H9 (cell line): Measurements from ENCODE around the gene SAMD14. TPM values are rescaled to one million over a fixed set of nuclear protein-coding genes. Genes with fewer than 3 reads are reported as not detected.

ENCODE experiments used
- DNase-seq: peaks from one replicate; pipeline ENCODE4 v3.0.0-alpha.2; 2017
- H2AFZ ChIP-seq: one replicate; pipeline ENCODE4 v1.6.1; 2013; ENCODE audit warnings: mild to moderate bottlenecking, low read length, control low read depth, moderate library complexity
- H2AK5ac ChIP-seq: 2 replicates; pipeline ENCODE4 v1.6.1; 2013; ENCODE audit warnings: low read length, control low read depth, mixed read lengths; ENCODE audit not compliant: insufficient read length
- H2BK120ac ChIP-seq: one replicate; pipeline ENCODE4 v1.6.1; 2013; ENCODE audit warnings: low read depth, mild to moderate bottlenecking, low read length, control low read depth, inconsistent platforms; ENCODE audit not compliant: poor library complexity, severe bottlenecking
- H2BK12ac ChIP-seq: 2 replicates; pipeline ENCODE4 v1.6.1; 2013; ENCODE audit warnings: low read length, control low read depth, mixed read lengths, low read depth; ENCODE audit not compliant: insufficient read length
- H2BK15ac ChIP-seq: 2 replicates; pipeline ENCODE4 v1.6.1; 2013; ENCODE audit warnings: low read depth, low read length, control low read depth
- H2BK20ac ChIP-seq: one replicate; pipeline ENCODE4 v1.6.1; 2013; ENCODE audit warnings: low read depth, mild to moderate bottlenecking, low read length, control low read depth, inconsistent platforms; ENCODE audit not compliant: poor library complexity, severe bottlenecking
- H2BK5ac ChIP-seq: 2 replicates; pipeline ENCODE4 v1.6.1; 2013; ENCODE audit warnings: low read length, control low read depth, mixed read lengths; ENCODE audit not compliant: insufficient read length
- H3K14ac ChIP-seq: 2 replicates; pipeline ENCODE4 v1.6.1; 2013; ENCODE audit warnings: low read length, control low read depth; ENCODE audit not compliant: insufficient read depth
- H3K18ac ChIP-seq: 2 replicates; pipeline ENCODE4 v1.6.1; 2013; ENCODE audit warnings: low read depth, mild to moderate bottlenecking, mixed read lengths, low read length, control low read depth; ENCODE audit not compliant: insufficient read length
- H3K23ac ChIP-seq: 2 replicates; pipeline ENCODE4 v1.6.1; 2013; ENCODE audit warnings: low read length, control low read depth, mixed read lengths, low read depth; ENCODE audit not compliant: insufficient read length
- H3K23me2 ChIP-seq: 2 replicates; pipeline ENCODE4 v1.6.1; 2013; ENCODE audit warnings: low read depth, mild to moderate bottlenecking, mixed read lengths, low read length, control low read depth; ENCODE audit not compliant: insufficient read length, poor library complexity, severe bottlenecking
- H3K27ac ChIP-seq: 2 replicates; pipeline ENCODE4 v1.5.1; 2013; ENCODE audit warnings: low read length, control low read depth, mixed read lengths, low read depth; ENCODE audit not compliant: insufficient read length
- H3K27me3 ChIP-seq: 2 replicates; pipeline ENCODE4 v1.6.1; 2013; ENCODE audit warnings: low read length, control low read depth, inconsistent platforms; ENCODE audit not compliant: insufficient read depth
- H3K4ac ChIP-seq: 2 replicates; pipeline ENCODE4 v1.6.1; 2013; ENCODE audit warnings: low read depth, mild to moderate bottlenecking, control low read depth, inconsistent platforms, low read length, moderate library complexity
- H3K4me1 ChIP-seq: 2 replicates; pipeline ENCODE4 v1.6.1; 2013; ENCODE audit warnings: low read length, control low read depth, inconsistent platforms; ENCODE audit not compliant: insufficient read depth
- H3K4me2 ChIP-seq: 2 replicates; pipeline ENCODE4 v1.6.1; 2013; ENCODE audit warnings: low read length, control low read depth, mixed read lengths; ENCODE audit not compliant: insufficient read length, insufficient read depth
- H3K56ac ChIP-seq: 2 replicates; pipeline ENCODE4 v1.6.1; 2013; ENCODE audit warnings: low read depth, mild to moderate bottlenecking, mixed read lengths, low read length, control low read depth; ENCODE audit not compliant: insufficient read length
- H3K79me1 ChIP-seq: 2 replicates; pipeline ENCODE4 v1.6.1; 2013; ENCODE audit warnings: low read depth, mild to moderate bottlenecking, moderate library complexity, low read length, control low read depth, inconsistent platforms; ENCODE audit not compliant: insufficient read depth, poor library complexity, severe bottlenecking
- H3K79me2 ChIP-seq: 2 replicates; pipeline ENCODE4 v1.6.1; 2013; ENCODE audit warnings: low read length, control low read depth, inconsistent platforms; ENCODE audit not compliant: insufficient read depth
- H3K9ac ChIP-seq: 2 replicates; pipeline ENCODE4 v1.6.1; 2013; ENCODE audit warnings: low read length, control low read depth, mixed read lengths; ENCODE audit not compliant: insufficient read length; ENCODE audit errors: extremely low read depth
- H3K9me3 ChIP-seq: one replicate; pipeline ENCODE4 v1.6.1; 2013; ENCODE audit warnings: low read depth, low read length, inconsistent platforms; ENCODE audit not compliant: control insufficient read depth
- H3T11ph ChIP-seq: one replicate; pipeline ENCODE4 v1.6.1; 2013; ENCODE audit warnings: mild to moderate bottlenecking, low read length, control low read depth, inconsistent platforms
- H4K20me1 ChIP-seq: one replicate; pipeline ENCODE4 v1.6.1; 2013; ENCODE audit not compliant: control insufficient read depth, insufficient read length, insufficient read depth
- H4K5ac ChIP-seq: 2 replicates; pipeline ENCODE4 v1.6.1; 2013; ENCODE audit warnings: low read depth, mild to moderate bottlenecking, mixed read lengths, low read length, control low read depth; ENCODE audit not compliant: insufficient read length
- H4K8ac ChIP-seq: replicated peaks from 2 replicates; pipeline ENCODE4 v1.6.1; 2013; ENCODE audit warnings: low read length, control low read depth, mixed read lengths, low read depth; ENCODE audit not compliant: insufficient read length
- H4K91ac ChIP-seq: 2 replicates; pipeline ENCODE4 v1.6.1; 2013; ENCODE audit warnings: low read depth, mild to moderate bottlenecking, moderate library complexity, mixed read lengths, low read length, control low read depth; ENCODE audit not compliant: insufficient read length
- H3K27ac Mint-ChIP-seq, 3 experiments: 2 replicates in 2 of 3; 3 replicates in 1 of 3; pipeline ENCODE4 v1.8.0; 2020 to 2021; ENCODE audit warnings: mixed read lengths in 3 of 3, mild to moderate bottlenecking in 1 of 3, moderate library complexity in 1 of 3
- H3K27me3 Mint-ChIP-seq: 2 replicates; pipeline ENCODE4 v1.8.0; 2021; ENCODE audit warnings: low read depth, mild to moderate bottlenecking, moderate library complexity, mixed read lengths
- H3K36me3 Mint-ChIP-seq, 3 experiments: 2 replicates in 2 of 3; 3 replicates in 1 of 3; pipeline ENCODE4 v1.8.0; 2020 to 2021; ENCODE audit warnings: low read depth in 3 of 3, mixed read lengths in 3 of 3; ENCODE audit not compliant: insufficient read depth in 1 of 3
- H3K4me1 Mint-ChIP-seq, 2 experiments: 2 replicates each; pipeline ENCODE4 v1.8.0; 2020; ENCODE audit warnings: mixed read lengths in 2 of 2
- H3K4me3 Mint-ChIP-seq, 2 experiments: 2 replicates in 1 of 2; 3 replicates in 1 of 2; pipeline ENCODE4 v1.8.0; 2020 to 2021; ENCODE audit warnings: mild to moderate bottlenecking in 2 of 2, mixed read lengths in 2 of 2, moderate library complexity in 1 of 2
- H3K9me3 Mint-ChIP-seq, 2 experiments: 2 replicates in 1 of 2; 3 replicates in 1 of 2; pipeline ENCODE4 v1.8.0; 2020; ENCODE audit warnings: mild to moderate bottlenecking in 2 of 2, mixed read lengths in 2 of 2, moderate library complexity in 1 of 2
- CTCF ChIP-seq: fragments of 200-600 bp; sonication (generic); conservative IDR thresholded peaks from 3 replicates; pipeline ENCODE4 v1.8.0; 2021; ENCODE audit warnings: antibody characterized with exemption, mild to moderate bottlenecking
- WGBS: extraction: QIAGEN DNeasy Blood & Tissue Kit; methylation state at CpG from one replicate; pipeline ENCODE4 v1.1.7; 2013; ENCODE audit warnings: missing lambda C conversion rate, low lambda C conversion rate, mixed read lengths; ENCODE audit not compliant: insufficient read length; ENCODE audit errors: extremely low coverage; 5-methylcytosine and 5-hydroxymethylcytosine counted together
- total RNA-seq: library from RNA; stranded (reverse); gene quantifications from 2 replicates; pipeline ENCODE4 v1.2.1, GENCODE V29; 2021

The SAMD14 gene
- total RNA-seq, 1 experiment from 2014 or later = 5.9 TPM

DNA sequence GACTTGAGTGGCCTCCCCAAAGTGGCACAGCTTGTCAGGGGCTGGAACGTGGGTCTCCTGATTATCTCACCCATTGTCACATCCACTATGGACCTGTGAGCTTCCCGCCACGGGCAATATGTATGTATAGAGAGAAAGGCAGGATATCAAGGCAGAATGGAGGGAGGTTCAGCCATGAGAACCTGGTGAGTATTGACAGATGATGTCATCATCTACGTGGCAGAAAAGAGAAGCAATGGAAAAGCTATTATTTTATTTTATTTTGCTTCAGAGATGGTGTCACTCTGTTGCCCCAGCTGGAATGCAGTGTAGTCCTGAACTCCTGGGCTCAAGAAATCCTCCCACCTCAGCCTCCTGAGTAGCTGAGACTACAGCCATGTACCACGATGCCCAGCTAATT, 48.2 kb downstream of the SAMD14 start:
- TF ChIP-seq CTCF = no peak
- Histone ChIP-seq H3K56ac (no peak overlapping the region), H2BK120ac (no peak overlapping the region), H3K27me3 (no peaks in the 10 kb centered on the region), H3K18ac (no peak overlapping the region), H2BK5ac (no peak overlapping the region), H3K14ac (no peak overlapping the region), H2BK20ac (no peak overlapping the region), H3K23ac (no peak overlapping the region), H4K20me1 (no peaks in the 10 kb centered on the region), H3K27ac (no peak overlapping the region), H3K9ac (no peak overlapping the region), H2BK15ac (no peak overlapping the region), H2AFZ (no peak overlapping the region), H3K4ac (no peak overlapping the region), H4K5ac (no peak overlapping the region), H3K4me2 (no peak overlapping the region), H3K9me3 (no peaks in the 10 kb centered on the region), H2BK12ac (no peak overlapping the region), H3K4me1 (no peaks in the 10 kb centered on the region), H4K91ac (no peak overlapping the region), H2AK5ac (no peak overlapping the region), H3K79me1 (no peaks in the 10 kb centered on the region), H3T11ph (no peak overlapping the region), H3K23me2 (no peaks in the 10 kb centered on the region), H4K8ac (no peak overlapping the region), H3K79me2 (no peaks in the 10 kb centered on the region)
- Mint-ChIP-seq H3K4me3 (no peak overlapping the region), H3K36me3 (peaks cover 1 to 18% (median 5%) of the 10 kb centered on the region in 3 experiments; a peak in 6 of 7 replicates), H3K9me3 (no peaks in the 10 kb centered on the region; a peak in 1 of 5 replicates), H3K4me1 (peaks cover 0 to 4% of the 10 kb centered on the region in 2 experiments; a peak in 2 of 4 replicates), H3K27me3 (no peaks in the 10 kb centered on the region), H3K27ac (no peak overlapping the region)
- DNase-seq = no peak
- no CpG with 5 or more reads among the region's 5 CpGs for WGBS
